HL-60/S4 (cell line): Measurements from ENCODE around the gene RUNDC3A.
"Not testable (repeated sequence)": the region's sequence is repeated elsewhere in the genome, so short reads cannot be mapped to it uniquely, and the experiment has no call there.

Source experiments
- in situ Hi-C: fragments of 300-500 bp; cut with MboI; formaldehyde crosslinking; loops from 2 replicates; pipeline ENCODE4 v1.14.3; 2022; ENCODE audit warnings: low sequenced_read_pairs

RUNDC3A gene

GRCh38 chr17:44354582-44355561, 46.5 kb downstream of the RUNDC3A start:
- in situ Hi-C loops, result no loop called here

GRCh38 chr17:44355642-44356099, 47.3 kb downstream of the RUNDC3A start:
- in situ Hi-C loops, result no loop called here

- in situ Hi-C loops, result no loop called here
Observed at GRCh38 chr17:44356241-44356640, 47.8 kb downstream of the RUNDC3A start.

- in situ Hi-C loops, result no loop called here
Observed at GRCh38 chr17:44358066-44358465, 49.7 kb downstream of the RUNDC3A start.

- in situ Hi-C loops, result no loop called here
Observed at GRCh38 chr17:44359006-44359405, 50.6 kb downstream of the RUNDC3A start.

GRCh38 chr17:44359458-44360143, 51.2 kb downstream of the RUNDC3A start:
- in situ Hi-C loops, result no loop called here

- in situ Hi-C loops, result no loop called here
Observed at GRCh38 chr17:44360144-44360533, 51.7 kb downstream of the RUNDC3A start.

- in situ Hi-C loops, result no loop called here
Observed at GRCh38 chr17:44360826-44361225, 52.4 kb downstream of the RUNDC3A start.

GRCh38 chr17:44361292-44362260, 53.2 kb downstream of the RUNDC3A start:
- in situ Hi-C loops, result no loop called here

GRCh38 chr17:44362459-44362948, 54.1 kb downstream of the RUNDC3A start:
- in situ Hi-C loops, result no loop called here

GRCh38 chr17:44362949-44363612, 54.7 kb downstream of the RUNDC3A start:
- in situ Hi-C loops, result no loop called here

GRCh38 chr17:44363613-44364159, 55.3 kb downstream of the RUNDC3A start, which contains the start of gene FAM171A2:
TSS of gene FAM171A2 (minus strand) at chr17:44363853. CDS start at chr17:44363714, 139 bp downstream.
- in situ Hi-C loops, result no loop called here

- in situ Hi-C loops, result not testable (repeated sequence)
Observed at GRCh38 chr17:44365051-44365450, 56.6 kb downstream of the RUNDC3A start.

GRCh38 chr17:44367231-44367979, 59.0 kb downstream of the RUNDC3A start:
- in situ Hi-C loops, result no loop called here
